ENCODE data around the gene WDR44. TPM values are rescaled to one million over a fixed set of nuclear protein-coding genes. Genes with fewer than 3 reads are reported as not detected.

The WDR44 gene
- total and polyA plus RNA-seq, 4 experiments from 2014 or later: 7.6 to 24.1 (median 15.5) TPM

GRCh38 chrX:118349188-118349587, 3.3 kb downstream of the WDR44 start:
- ChIA-PET POLR2A (ENCODE audit: partially characterized antibody) (no interaction called here), CTCF (ENCODE audit: partially characterized antibody) (no interaction called here)
- Mint-ChIP-seq H3K4me1 (peaks cover 24 to 70% (median 41%) of the 10 kb centered on the region in 4 donors), H3K27ac (peak overlapping the region in 5 of 7 donors; percentile 15 to 97 (median 40)), H3K36me3 (peaks cover 0 to 15% of the 10 kb centered on the region in 2 donors), H3K4me3 (peak overlapping the region in 3 of 8 donors; percentile 17 to 100 (median 97)), H3K27me3 (no peaks in the 10 kb centered on the region), H3K9me3 (no peaks in the 10 kb centered on the region)
- Histone ChIP-seq H3K27me3 (ENCODE audit: insufficient read depth, low read length) (no peaks in the 10 kb centered on the region), H3K27ac (ENCODE audit: low read depth, low read length) (no peak overlapping the region), H3K4me1 (ENCODE audit: insufficient read depth, low read length) (peaks cover 70% of the 10 kb centered on the region), H3K4me3 (ENCODE audit: low read length in 2 of 2) (no peak overlapping the region), H3K9me3 (ENCODE audit: control insufficient read depth in 1 of 2, low read length in 2 of 2) (no peaks in the 10 kb centered on the region), H3K36me3 (ENCODE audit: insufficient read depth, low read length) (no peaks in the 10 kb centered on the region)
- no peak for DNase-seq
- intact Hi-C loops (cut with micrococcal nuclease): loop anchor here (5.0 to 10.0 kb wide), 3 partner anchors 176 to 1118 kb away; partner anchors contain the start of gene SLC25A5

GRCh38 chrX:118350221-118350620, 4.3 kb downstream of the WDR44 start:
- no peak overlapping the region for H3K4me3 ChIP-seq (ENCODE audit: low read length in 2 of 2)
- Mint-ChIP-seq H3K27ac (peak overlapping the region in 5 of 7 donors; percentile 63 to 83 (median 74)), H3K36me3 (peaks cover 0 to 15% of the 10 kb centered on the region in 2 donors), H3K27me3 (no peaks in the 10 kb centered on the region), H3K4me3 (peak overlapping the region in 6 of 8 donors; percentile 3 to 67 (median 53)), H3K9me3 (no peaks in the 10 kb centered on the region), H3K4me1 (peaks cover 24 to 75% (median 46%) of the 10 kb centered on the region in 4 donors)
- ChIA-PET CTCF (ENCODE audit: partially characterized antibody) (no interaction called here), POLR2A (ENCODE audit: partially characterized antibody) (no interaction called here)
- H3K27ac ChIP-seq (ENCODE audit: low read depth, low read length): no peak overlapping the region
- no peaks in the 10 kb centered on the region for H3K9me3 ChIP-seq (ENCODE audit: control insufficient read depth in 1 of 2, low read length in 2 of 2)
- no peak for DNase-seq
- H3K4me1 ChIP-seq (ENCODE audit: insufficient read depth, low read length): peaks cover 76% of the 10 kb centered on the region
- intact Hi-C loops (cut with micrococcal nuclease): no loop called here
- H3K36me3 ChIP-seq (ENCODE audit: insufficient read depth, low read length): no peaks in the 10 kb centered on the region
- no peaks in the 10 kb centered on the region for H3K27me3 ChIP-seq (ENCODE audit: insufficient read depth, low read length)

DNA sequence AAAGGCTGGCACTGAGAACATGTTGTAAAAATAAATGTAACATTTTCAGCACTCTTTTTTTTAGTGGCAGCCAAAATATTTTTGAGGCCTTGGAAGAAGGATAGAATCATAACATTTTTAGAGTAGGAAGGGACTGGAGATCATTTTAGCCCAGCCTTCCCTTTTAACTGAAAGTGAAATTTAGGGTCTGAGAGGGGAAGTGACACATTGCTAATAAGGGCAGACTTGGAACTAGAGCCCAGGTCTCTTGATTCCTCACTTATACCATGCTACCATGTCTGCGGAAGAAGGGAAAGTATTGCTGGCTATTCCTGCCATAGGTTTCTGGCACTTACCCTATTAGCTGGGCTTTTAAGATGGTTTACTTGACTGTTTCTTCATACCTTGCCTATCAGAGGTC, 4.8 kb downstream of the WDR44 start:
- POLR2A ChIA-PET (ENCODE audit: partially characterized antibody): no interaction called here

DNA sequence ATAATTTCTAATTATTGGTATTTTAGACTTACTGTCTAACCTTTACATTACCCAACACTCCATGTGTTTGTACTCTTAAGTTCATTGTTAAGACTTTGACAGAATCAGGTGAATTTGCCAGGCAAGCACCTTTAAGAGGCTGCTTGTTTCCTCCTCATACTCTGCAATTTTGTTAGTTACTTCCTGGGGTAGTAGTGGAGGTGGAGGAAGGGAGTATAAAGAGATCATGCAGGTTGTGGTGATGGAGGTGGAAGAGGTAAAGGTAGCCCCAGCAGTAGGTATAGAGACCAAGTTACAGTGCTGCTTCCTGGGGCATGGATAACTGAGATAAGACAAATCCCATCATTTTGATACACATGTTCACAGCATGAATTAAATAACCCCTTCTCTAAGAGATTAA, 6.7 kb downstream of the WDR44 start:
- ChIA-PET POLR2A (ENCODE audit: partially characterized antibody) (no interaction called here), CTCF (ENCODE audit: partially characterized antibody) (no interaction called here)
- intact Hi-C loops (cut with micrococcal nuclease): no loop called here
- DNase-seq: peak in 1 of 5 donors; percentile 10
- no peak overlapping the region for H3K4me3 ChIP-seq (ENCODE audit: low read length in 2 of 2)
- no peaks in the 10 kb centered on the region for H3K9me3 Mint-ChIP-seq
- peaks cover 0 to 2% of the 10 kb centered on the region in 2 donors for H3K36me3 Mint-ChIP-seq
- H3K27me3 ChIP-seq (ENCODE audit: insufficient read depth, low read length): no peaks in the 10 kb centered on the region
- no peak overlapping the region for H3K27ac ChIP-seq (ENCODE audit: low read depth, low read length)
- peaks cover 82% of the 10 kb centered on the region for H3K4me1 ChIP-seq (ENCODE audit: insufficient read depth, low read length)
- H3K4me3 Mint-ChIP-seq: peak overlapping the region in 4 of 8 donors; percentile 0 to 47 (median 20)
- H3K27ac Mint-ChIP-seq: peak overlapping the region in 6 of 7 donors; percentile 7 to 84 (median 42)
- H3K27me3 Mint-ChIP-seq: no peaks in the 10 kb centered on the region
- no peaks in the 10 kb centered on the region for H3K36me3 ChIP-seq (ENCODE audit: insufficient read depth, low read length)
- peaks cover 30 to 61% (median 49%) of the 10 kb centered on the region in 4 donors for H3K4me1 Mint-ChIP-seq
- H3K9me3 ChIP-seq (ENCODE audit: control insufficient read depth in 1 of 2, low read length in 2 of 2): no peaks in the 10 kb centered on the region

More for the DNA sequence above, 4.8 kb downstream of the WDR44 start:
- H3K36me3 ChIP-seq (ENCODE audit: insufficient read depth, low read length): no peaks in the 10 kb centered on the region
- intact Hi-C loops (cut with micrococcal nuclease): no loop called here
- H3K27ac ChIP-seq (ENCODE audit: low read depth, low read length): no peak overlapping the region
- no peaks in the 10 kb centered on the region for H3K27me3 ChIP-seq (ENCODE audit: insufficient read depth, low read length)
- DNase-seq: no peak
- H3K27ac Mint-ChIP-seq: peak overlapping the region in 3 of 7 donors; percentile 32 to 74 (median 71)
- no peaks in the 10 kb centered on the region for H3K9me3 ChIP-seq (ENCODE audit: control insufficient read depth in 1 of 2, low read length in 2 of 2)
- H3K4me1 Mint-ChIP-seq: peaks cover 28 to 75% (median 47%) of the 10 kb centered on the region in 4 donors
- CTCF ChIA-PET (ENCODE audit: partially characterized antibody): no interaction called here
- H3K4me3 ChIP-seq (ENCODE audit: low read length in 2 of 2): no peak overlapping the region
- no peaks in the 10 kb centered on the region for H3K27me3 Mint-ChIP-seq
- peaks cover 0 to 14% of the 10 kb centered on the region in 2 donors for H3K36me3 Mint-ChIP-seq
- peak overlapping the region in 2 of 8 donors; percentile 0 to 67 for H3K4me3 Mint-ChIP-seq
- peaks cover 78% of the 10 kb centered on the region for H3K4me1 ChIP-seq (ENCODE audit: insufficient read depth, low read length)
- no peaks in the 10 kb centered on the region for H3K9me3 Mint-ChIP-seq

DNA sequence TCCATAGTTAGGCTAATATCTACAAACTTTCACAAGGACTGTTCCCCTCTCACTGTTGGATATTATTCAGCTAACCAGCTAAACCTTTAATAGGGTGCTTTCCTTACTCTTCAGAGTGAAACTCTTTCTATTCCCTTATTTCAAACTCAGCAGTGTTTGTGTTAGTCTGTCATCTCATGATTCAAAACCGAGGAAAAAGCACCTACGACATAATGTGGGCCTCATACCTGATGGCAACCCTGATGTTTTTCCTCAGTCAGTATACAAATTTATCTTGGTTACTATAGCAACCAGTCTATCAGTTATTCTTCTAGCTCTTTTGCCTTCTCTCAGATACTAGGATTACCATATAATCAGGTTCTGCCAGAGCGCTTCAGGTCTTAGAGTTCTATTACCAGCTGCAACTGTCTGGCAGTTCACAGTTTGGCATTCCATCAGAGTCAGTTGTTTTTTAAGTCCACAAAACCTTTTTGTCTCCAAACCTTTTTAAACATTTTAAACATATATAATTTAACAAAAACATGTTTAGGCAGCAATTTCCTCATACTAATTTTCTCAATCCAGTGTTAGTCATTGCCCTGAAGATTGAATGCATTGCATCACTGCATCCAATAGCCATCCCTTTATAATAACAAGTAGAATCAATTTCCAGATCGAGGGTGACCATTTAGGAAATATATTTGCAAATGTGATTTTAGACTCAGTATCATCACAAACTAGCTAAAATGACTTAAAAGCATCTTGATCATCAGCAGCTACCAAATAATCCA, 7.4 kb downstream of the WDR44 start:
- ChIA-PET CTCF (ENCODE audit: partially characterized antibody) (no interaction called here), POLR2A (ENCODE audit: partially characterized antibody) (no interaction called here)
- intact Hi-C loops (cut with micrococcal nuclease): no loop called here
- peak overlapping the region in 5 of 8 donors; percentile 10 to 59 (median 51) for H3K4me3 Mint-ChIP-seq
- no peaks in the 10 kb centered on the region for H3K36me3 ChIP-seq (ENCODE audit: insufficient read depth, low read length)
- no peaks in the 10 kb centered on the region for H3K27me3 ChIP-seq (ENCODE audit: insufficient read depth, low read length)
- H3K36me3 Mint-ChIP-seq: peaks cover 0 to 2% of the 10 kb centered on the region in 2 donors
- no peak overlapping the region for H3K27ac ChIP-seq (ENCODE audit: low read depth, low read length)
- H3K9me3 Mint-ChIP-seq: no peaks in the 10 kb centered on the region
- peak in 3 of 5 donors; percentile 15 to 62 (median 36) for DNase-seq
- H3K27ac Mint-ChIP-seq: peak overlapping the region; percentile 3 to 66 (median 49)
- no peaks in the 10 kb centered on the region for H3K27me3 Mint-ChIP-seq
- peaks cover 25 to 54% (median 42%) of the 10 kb centered on the region in 4 donors for H3K4me1 Mint-ChIP-seq
- H3K4me1 ChIP-seq (ENCODE audit: insufficient read depth, low read length): peaks cover 75% of the 10 kb centered on the region
- no peaks in the 10 kb centered on the region for H3K9me3 ChIP-seq (ENCODE audit: control insufficient read depth in 1 of 2, low read length in 2 of 2)
- no peak overlapping the region for H3K4me3 ChIP-seq (ENCODE audit: low read length in 2 of 2)

- DNase-seq: no peak
- no peaks in the 10 kb centered on the region for H3K36me3 ChIP-seq (ENCODE audit: insufficient read depth, low read length)
- no peaks in the 10 kb centered on the region for H3K27me3 ChIP-seq (ENCODE audit: insufficient read depth, low read length)
- peaks cover 61% of the 10 kb centered on the region for H3K4me1 ChIP-seq (ENCODE audit: insufficient read depth, low read length)
- Mint-ChIP-seq H3K27me3 (no peaks in the 10 kb centered on the region), H3K27ac (peak overlapping the region in 1 of 7 donors; percentile 21), H3K4me1 (peaks cover 22 to 45% (median 33%) of the 10 kb centered on the region in 4 donors), H3K36me3 (peaks cover 0 to 2% of the 10 kb centered on the region in 2 donors), H3K9me3 (no peaks in the 10 kb centered on the region), H3K4me3 (peak overlapping the region in 2 of 8 donors; percentile 12 to 57)
- ChIA-PET CTCF (ENCODE audit: partially characterized antibody) (no interaction called here), POLR2A (ENCODE audit: partially characterized antibody) (no interaction called here)
- intact Hi-C loops (cut with micrococcal nuclease): no loop called here
- no peaks in the 10 kb centered on the region for H3K9me3 ChIP-seq (ENCODE audit: control insufficient read depth in 1 of 2, low read length in 2 of 2)
- no peak overlapping the region for H3K27ac ChIP-seq (ENCODE audit: low read depth, low read length)
- no peak overlapping the region for H3K4me3 ChIP-seq (ENCODE audit: low read length in 2 of 2)
Measured at GRCh38 chrX:118355225-118355920, 9.5 kb downstream of the WDR44 start.

- H3K27ac Mint-ChIP-seq: no peak overlapping the region
- intact Hi-C loops (cut with micrococcal nuclease): no loop called here
- no peak for DNase-seq
- Histone ChIP-seq H3K9me3 (ENCODE audit: control insufficient read depth in 1 of 2, low read length in 2 of 2) (no peaks in the 10 kb centered on the region), H3K4me1 (ENCODE audit: insufficient read depth, low read length) (peaks cover 55% of the 10 kb centered on the region), H3K4me3 (ENCODE audit: low read length in 2 of 2) (no peak overlapping the region), H3K27me3 (ENCODE audit: insufficient read depth, low read length) (no peaks in the 10 kb centered on the region), H3K36me3 (ENCODE audit: insufficient read depth, low read length) (no peaks in the 10 kb centered on the region), H3K27ac (ENCODE audit: low read depth, low read length) (no peak overlapping the region)
- no peaks in the 10 kb centered on the region for H3K9me3 Mint-ChIP-seq
- no peak overlapping the region for H3K4me3 Mint-ChIP-seq
- peaks cover 0 to 2% of the 10 kb centered on the region in 2 donors for H3K36me3 Mint-ChIP-seq
- ChIA-PET CTCF (ENCODE audit: partially characterized antibody) (no interaction called here), POLR2A (ENCODE audit: partially characterized antibody) (no interaction called here)
- no peaks in the 10 kb centered on the region for H3K27me3 Mint-ChIP-seq
- H3K4me1 Mint-ChIP-seq: peaks cover 27 to 46% (median 36%) of the 10 kb centered on the region in 4 donors
Measured at GRCh38 chrX:118356154-118356701, 10.3 kb downstream of the WDR44 start.

All from CD4-positive, alpha-beta memory T cell (primary cell).